Activated B cell treated with CpG ODN at 0.5 μM for 24 hours (primary cell): ENCODE results near the gene MACROD2. TPM values are rescaled to one million over a fixed set of nuclear protein-coding genes. Genes with fewer than 3 reads are reported as not detected.

Experiments used
- ATAC-seq: fragments of 200-7000 bp; cut with Tn5 transposase; one replicate; pipeline ENCODE4 v1.10.0; 2021; ENCODE audit warnings: low read depth, mild to moderate bottlenecking, moderate library complexity
- CTCF ChIA-PET: fragments of 350-600 bp; sonication (Branson Sonifier 250); formaldehyde crosslinking; loops from one replicate; lab custom pipeline; 2021; ENCODE audit warnings: antibody characterized with exemption; lab: Charles Lee
- POLR2A ChIA-PET: fragments of 350-600 bp; sonication (Branson Sonifier 250); formaldehyde crosslinking; loops from one replicate; lab custom pipeline; 2021; ENCODE audit warnings: antibody characterized with exemption; lab: Charles Lee
- DNase-seq: peaks from one replicate; pipeline ENCODE4 v3.0.0; 2022
- H3K27ac Mint-ChIP-seq: one replicate; pipeline ENCODE4 v1.8.0; 2020; ENCODE audit warnings: mixed read lengths
- H3K27me3 Mint-ChIP-seq: one replicate; pipeline ENCODE4 v1.8.0; 2021; ENCODE audit warnings: mixed read lengths
- H3K36me3 Mint-ChIP-seq: one replicate; pipeline ENCODE4 v1.8.0; 2021; ENCODE audit warnings: low read depth, mixed read lengths
- H3K4me1 Mint-ChIP-seq: one replicate; pipeline ENCODE4 v1.8.0; 2021; ENCODE audit warnings: mixed read lengths
- H3K4me3 Mint-ChIP-seq: one replicate; pipeline ENCODE4 v1.8.0; 2020; ENCODE audit warnings: mild to moderate bottlenecking, mixed read lengths
- H3K9me3 Mint-ChIP-seq: one replicate; pipeline ENCODE4 v1.8.0; 2020; ENCODE audit warnings: mixed read lengths
- CTCF ChIP-seq: fragments of 200-600 bp; IDR thresholded peaks from one replicate; pipeline ENCODE4 v1.8.0; 2022; ENCODE audit warnings: antibody characterized with exemption, mild to moderate bottlenecking
- intact Hi-C: fragments of 100-400 bp; cut with micrococcal nuclease; formaldehyde crosslinking; loops from one replicate; pipeline ENCODE4 v1.15.1; 2024
- total RNA-seq: library from RNA; stranded (reverse); gene quantifications from 2 replicates; pipeline ENCODE4 v1.2.3, GENCODE V29; 2022

Gene MACROD2
- total RNA-seq, 1 donor from 2014 or later = 55.1 TPM

- H3K36me3 Mint-ChIP-seq = no peaks in the 10 kb centered on the region
- POLR2A ChIA-PET = no interaction called here
- intact Hi-C loops = no loop called here
- DNase-seq (no peak), ATAC-seq (no peak)
- no peaks in the 10 kb centered on the region for H3K4me1 Mint-ChIP-seq
- TF ChIP-seq CTCF = no peak
- peaks cover 7% of the 10 kb centered on the region for H3K27me3 Mint-ChIP-seq
- H3K4me3 Mint-ChIP-seq = no peak overlapping the region
- H3K27ac Mint-ChIP-seq = no peak overlapping the region
- CTCF ChIA-PET = no interaction called here
- no peaks in the 10 kb centered on the region for H3K9me3 Mint-ChIP-seq
Observed at GRCh38 chr20:14355791-14356190, 360.5 kb downstream of the MACROD2 start.

GRCh38 chr20:14360416-14360815 lies 365.1 kb downstream of the MACROD2 start:
- DNase-seq (no peak), ATAC-seq (no peak)
- TF ChIP-seq CTCF = no peak
- ChIA-PET POLR2A (no interaction called here), CTCF (no interaction called here)
- H3K4me3 Mint-ChIP-seq = no peak overlapping the region
- H3K36me3 Mint-ChIP-seq = no peaks in the 10 kb centered on the region
- peaks cover 1% of the 10 kb centered on the region for H3K27me3 Mint-ChIP-seq
- intact Hi-C loops = no loop called here
- no peaks in the 10 kb centered on the region for H3K9me3 Mint-ChIP-seq
- H3K27ac Mint-ChIP-seq = no peak overlapping the region
- no peaks in the 10 kb centered on the region for H3K4me1 Mint-ChIP-seq

- H3K9me3 Mint-ChIP-seq = peaks cover 3% of the 10 kb centered on the region
- H3K36me3 Mint-ChIP-seq = no peaks in the 10 kb centered on the region
- H3K4me3 Mint-ChIP-seq = no peak overlapping the region
- intact Hi-C loops = no loop called here
- TF ChIP-seq CTCF = no peak
- no peaks in the 10 kb centered on the region for H3K4me1 Mint-ChIP-seq
- no peak for DNase-seq
- peaks cover 2% of the 10 kb centered on the region for H3K27me3 Mint-ChIP-seq
- no peak for ATAC-seq
- H3K27ac Mint-ChIP-seq = no peak overlapping the region
- CTCF ChIA-PET = no interaction called here
- POLR2A ChIA-PET = no interaction called here
Observed at GRCh38 chr20:14361509-14362345, 366.4 kb downstream of the MACROD2 start.

GRCh38 chr20:14374196-14374595 lies 378.9 kb downstream of the MACROD2 start:
- Mint-ChIP-seq H3K36me3 (no peaks in the 10 kb centered on the region), H3K27me3 (peaks cover 1% of the 10 kb centered on the region), H3K4me3 (no peak overlapping the region), H3K27ac (no peak overlapping the region), H3K9me3 (no peaks in the 10 kb centered on the region), H3K4me1 (no peaks in the 10 kb centered on the region)
- DNase-seq (no peak), ATAC-seq (no peak)
- no peak for TF ChIP-seq CTCF
- ChIA-PET POLR2A (no interaction called here), CTCF (no interaction called here)
- intact Hi-C loops = no loop called here

GRCh38 chr20:14375416-14375985 lies 380.2 kb downstream of the MACROD2 start:
- intact Hi-C loops = no loop called here
- H3K36me3 Mint-ChIP-seq = no peaks in the 10 kb centered on the region
- DNase-seq = no peak
- no peak for TF ChIP-seq CTCF
- ChIA-PET CTCF (no interaction called here), POLR2A (no interaction called here)
- H3K27ac Mint-ChIP-seq = no peak overlapping the region
- ATAC-seq = no peak
- no peak overlapping the region for H3K4me3 Mint-ChIP-seq
- H3K27me3 Mint-ChIP-seq = peaks cover 1% of the 10 kb centered on the region
- H3K9me3 Mint-ChIP-seq = no peaks in the 10 kb centered on the region
- no peaks in the 10 kb centered on the region for H3K4me1 Mint-ChIP-seq
